GM19025 (cell line): ENCODE results near the gene C1GALT1.
A peak's percentile ranks its signal among the peaks of the same experiment; 100 is the strongest.
"Not testable (repeated sequence)": the region's sequence is repeated elsewhere in the genome, so short reads cannot be mapped to it uniquely, and the experiment has no call there.

Experiments
- ATAC-seq: cut with Tn5 transposase; IDR thresholded peaks from one replicate; pipeline ENCODE4 v1.9.1; 2021; ENCODE audit warnings: mild to moderate bottlenecking, low read depth, moderate library complexity; ENCODE audit not compliant: unreplicated experiment

Gene C1GALT1

GRCh38 chr7:7166318-7166717 lies 16.0 kb upstream of the C1GALT1 start:
- ATAC-seq, result no peak

GRCh38 chr7:7169296-7169695 lies 13.0 kb upstream of the C1GALT1 start:
- no peak for ATAC-seq

GRCh38 chr7:7173956-7174632 lies 8.2 kb upstream of the C1GALT1 start:
- no peak for ATAC-seq

- no peak for ATAC-seq
Observed at GRCh38 chr7:7175075-7175695, 7.2 kb upstream of the C1GALT1 start.

- no peak for ATAC-seq
Observed at GRCh38 chr7:7176406-7177043, 5.8 kb upstream of the C1GALT1 start.

- no peak for ATAC-seq
Observed at GRCh38 chr7:7177044-7177517, 5.3 kb upstream of the C1GALT1 start.

- ATAC-seq, result no peak
Observed at GRCh38 chr7:7178081-7178480, 4.3 kb upstream of the C1GALT1 start.

- no peak for ATAC-seq
Observed at GRCh38 chr7:7178906-7179305, 3.4 kb upstream of the C1GALT1 start.

GRCh38 chr7:7180725-7181449 lies 1.5 kb upstream of the C1GALT1 start:
- ATAC-seq, result no peak

GRCh38 chr7:7181519-7182155 lies 707 bp upstream of the C1GALT1 start:
- peak; percentile 23 for ATAC-seq

- ATAC-seq, result peak; percentile 23
Observed at GRCh38 chr7:7183061-7183837, 905 bp downstream of the C1GALT1 start.

GRCh38 chr7:7183838-7184463 lies 1.6 kb downstream of the C1GALT1 start:
- no peak for ATAC-seq

- no peak for ATAC-seq
Observed at GRCh38 chr7:7185371-7185989, 3.1 kb downstream of the C1GALT1 start.

GRCh38 chr7:7188091-7188490 lies 5.7 kb downstream of the C1GALT1 start:
- ATAC-seq, result no peak

GRCh38 chr7:7188742-7189141 lies 6.4 kb downstream of the C1GALT1 start:
- ATAC-seq, result no peak

- no peak for ATAC-seq
Observed at GRCh38 chr7:7190142-7190541, 7.8 kb downstream of the C1GALT1 start.

GRCh38 chr7:7191137-7191536 lies 8.8 kb downstream of the C1GALT1 start:
- no peak for ATAC-seq

GRCh38 chr7:7192798-7193788 lies 10.7 kb downstream of the C1GALT1 start:
- ATAC-seq, result not testable (repeated sequence)
